HepG2 (cell line): ENCODE results near the gene LSM3. TPM values are rescaled to one million over a fixed set of nuclear protein-coding genes. Genes with fewer than 3 reads are reported as not detected.

Source experiments
- ATAC-seq: fragments of 200-7000 bp; cut with Tn5 transposase; 3 replicates; pipeline ENCODE4 v1.9.1; 2020; ENCODE audit warnings: mild to moderate bottlenecking, moderate library complexity
- BruUV-seq: library from RNA; stranded (reverse); fragments of 400-500 nt; replicated peaks from 2 replicates; lab custom pipeline; 2021; lab: Mats Ljungman, UMichigan
- CTCF ChIA-PET: fragments of 300-600 bp; formaldehyde crosslinking; extraction: SDS; loops from one replicate; lab custom pipeline; 2021; ENCODE audit warnings: low total read pairs, inconsistent platforms, low intra/inter-chr PET ratio; lab: Yijun Ruan, JAX
- POLR2A ChIA-PET: fragments of 350-600 bp; sonication (Branson Sonifier 250); formaldehyde crosslinking; loops from one replicate; lab custom pipeline; 2020; ENCODE audit warnings: antibody characterized with exemption, inconsistent platforms; lab: Yijun Ruan, JAX
- DNase-seq: peaks from one replicate; pipeline ENCODE4 v3.0.0-alpha.2; 2015; ENCODE audit warnings: low spot score
- FAIRE-seq: peaks from 3 replicates; lab custom pipeline; 2011; peaks lifted over from hg19 to GRCh38; lab: Jason Lieb, UNC
- H2AFZ ChIP-seq: one replicate; pipeline ENCODE4 v1.6.1; 2011; ENCODE audit warnings: low read length, inconsistent platforms
- H3K27ac ChIP-seq: fragments of 300-600 bp; 3 replicates; pipeline ENCODE4 v1.8.0; 2011; ENCODE audit warnings: mixed run types, mild to moderate bottlenecking, mixed read lengths, low read length, inconsistent platforms; ENCODE audit not compliant: insufficient read depth; ENCODE audit errors: extremely low read length
- H3K27me3 ChIP-seq, 2 experiments: fragments of 200-600 bp in 1 of 2; 2 replicates in 1 of 2; 3 replicates in 1 of 2; pipeline versions ENCODE4 v1.6.0 to v1.8.0; 2011; ENCODE audit warnings: low read length in 2 of 2, mild to moderate bottlenecking in 2 of 2, moderate library complexity in 2 of 2, inconsistent platforms in 1 of 2; ENCODE audit not compliant: insufficient read depth in 2 of 2, control insufficient read depth in 1 of 2
- H3K36me3 ChIP-seq, 2 experiments: fragments of 200-600 bp in 1 of 2; replicated peaks in 1 of 2; 2 replicates in 1 of 2; 3 replicates in 1 of 2; pipeline versions ENCODE4 v1.5.1 to v1.8.0; 2011; ENCODE audit warnings: low read length in 2 of 2, inconsistent platforms in 1 of 2; ENCODE audit not compliant: insufficient read depth in 2 of 2, control insufficient read depth in 1 of 2
- H3K4me1 ChIP-seq: 2 replicates; pipeline ENCODE4 v1.5.1; 2012; ENCODE audit warnings: low read length, inconsistent platforms; ENCODE audit not compliant: insufficient read depth
- H3K4me2 ChIP-seq: 2 replicates; pipeline ENCODE4 v1.6.0; 2011; ENCODE audit warnings: low read depth, low read length, inconsistent platforms
- H3K4me3 ChIP-seq, 3 experiments: fragments of 200-600 bp in 1 of 3; sonication (generic), shearing (Covaris generic) in 1 of 3; replicated peaks in 1 of 3; 2 replicates each; pipeline ENCODE4 v1.5.1; 2011 to 2016; ENCODE audit warnings: low read length in 3 of 3, inconsistent platforms in 2 of 3, low read depth in 2 of 3, mild to moderate bottlenecking in 2 of 3, control low read depth in 1 of 3, mixed read lengths in 1 of 3; ENCODE audit not compliant: insufficient read depth in 1 of 3
- H3K79me2 ChIP-seq: one replicate; pipeline ENCODE4 v1.6.1; 2011; ENCODE audit warnings: low read length, inconsistent platforms; ENCODE audit not compliant: insufficient read depth
- H3K9ac ChIP-seq: 2 replicates; pipeline ENCODE4 v1.6.0; 2011; ENCODE audit warnings: mild to moderate bottlenecking, low read depth, low read length, inconsistent platforms; ENCODE audit not compliant: insufficient read depth
- H3K9me3 ChIP-seq: 2 replicates; pipeline ENCODE4 v1.5.1; 2012; ENCODE audit warnings: mild to moderate bottlenecking, low read length
- H4K20me1 ChIP-seq: 2 replicates; pipeline ENCODE4 v1.6.0; 2011; ENCODE audit warnings: inconsistent platforms, mild to moderate bottlenecking, low read length, moderate library complexity; ENCODE audit not compliant: insufficient read depth
- ETV5 ChIP-seq: IDR thresholded peaks from 2 replicates; pipeline ENCODE4 v1.6.1; 2018; ENCODE audit warnings: missing biosample characterization, missing genetic modification reagents, inconsistent platforms, borderline replicate concordance
- GABPA ChIP-seq, 2 experiments: IDR thresholded peaks; 2 replicates each; pipeline ENCODE4 v1.6.1; 2011 to 2016; ENCODE audit warnings: low read depth in 2 of 2, low read length in 1 of 2, missing biosample characterization in 1 of 2, missing genetic modification characterization in 1 of 2
- GPN1 ChIP-seq: sonication (generic); formaldehyde crosslinking; IDR thresholded peaks from 2 replicates; pipeline ENCODE4 v1.5.1; 2020; ENCODE audit warnings: missing genetic modification reagents, borderline replicate concordance
- ZBTB46 ChIP-seq: sonication (generic); formaldehyde crosslinking; IDR thresholded peaks from 2 replicates; pipeline ENCODE4 v1.4.0; 2020; ENCODE audit warnings: mild to moderate bottlenecking, missing genetic modification reagents, borderline replicate concordance
- ZNF251 ChIP-seq: sonication (generic); formaldehyde crosslinking; IDR thresholded peaks from 2 replicates; pipeline ENCODE4 v1.9.0; 2021; ENCODE audit warnings: mild to moderate bottlenecking, missing genetic modification reagents
- ZNF335 ChIP-seq: sonication (generic); formaldehyde crosslinking; IDR thresholded peaks from 2 replicates; pipeline ENCODE4 v1.4.0; 2020; ENCODE audit warnings: missing genetic modification reagents
- ZNF547 ChIP-seq: sonication (generic); formaldehyde crosslinking; IDR thresholded peaks from 2 replicates; pipeline ENCODE4 v1.5.1; 2020; ENCODE audit warnings: mild to moderate bottlenecking, missing genetic modification reagents
- ZNF598 ChIP-seq: sonication (generic); formaldehyde crosslinking; IDR thresholded peaks from 2 replicates; pipeline ENCODE4 v1.5.1; 2020; ENCODE audit warnings: mild to moderate bottlenecking, missing genetic modification reagents, borderline replicate concordance
- ZNF784 ChIP-seq: sonication (generic); formaldehyde crosslinking; IDR thresholded peaks from 2 replicates; pipeline ENCODE4 v1.5.1; 2020; ENCODE audit warnings: missing genetic modification reagents, mild to moderate bottlenecking, borderline replicate concordance
- WGBS: methylation state at CpG from one replicate; pipeline ENCODE4 v1.1.6; 2017; ENCODE audit warnings: low lambda C conversion rate; 5-methylcytosine and 5-hydroxymethylcytosine counted together
- in situ Hi-C: cut with HindIII; loops from 2 replicates; pipeline ENCODE4 v1.10.0; 2017; ENCODE audit warnings: low pct_unique_long_range_greater_than_20kb; ENCODE audit not compliant: extremely low pct_ligation_motif_present
- intact Hi-C: fragments of 100-400 bp; cut with micrococcal nuclease; formaldehyde crosslinking; loops from one replicate; pipeline ENCODE4 v1.10.0; 2022; ENCODE audit not compliant: unreplicated experiment
- polyA plus RNA-seq, 8 experiments: library from polyadenylated mRNA; depleted of rRNA in 3 of 8; stranded (reverse) in 7 of 8; unstranded in 1 of 8; fragments of >200 nt; fragmentation: Illumina TruSeq in 4 of 8; extraction: Trizol in 4 of 8; gene quantifications; 2 replicates each; pipeline versions ENCODE4 v1.2.1 to v1.2.3, GENCODE V29; 2011 to 2016; ENCODE audit warnings: low read depth in 4 of 8, missing spikeins in 1 of 8, mixed read lengths in 1 of 8; ENCODE audit not compliant: insufficient read depth in 1 of 8
- total RNA-seq, 5 experiments: library from RNA; depleted of rRNA; stranded (reverse); fragments of >200 nt; fragmentation: Illumina TruSeq; extraction: Trizol; gene quantifications; 2 replicates each; pipeline ENCODE4 v1.2.3, GENCODE V29; 2016; ENCODE audit warnings: low read depth in 1 of 5
- TF ChIP-seq, protein P1 (sequence below): sonication (generic); formaldehyde crosslinking; IDR thresholded peaks from 2 replicates; pipeline ENCODE4 v1.8.0; 2022; ENCODE audit warnings: missing genetic modification reagents, low read depth, mild to moderate bottlenecking, borderline replicate concordance
- TF ChIP-seq, protein P2 (sequence below): sonication (generic); formaldehyde crosslinking; IDR thresholded peaks from 2 replicates; pipeline ENCODE4 v1.5.0; 2020; ENCODE audit warnings: mild to moderate bottlenecking, missing genetic modification reagents

The LSM3 gene
- total and polyA plus RNA-seq, 2 of the 13 experiments (the other 11 are each of a cell fraction or from before 2014, with no cell fraction given) = 5.1 to 19.4 TPM

DNA sequence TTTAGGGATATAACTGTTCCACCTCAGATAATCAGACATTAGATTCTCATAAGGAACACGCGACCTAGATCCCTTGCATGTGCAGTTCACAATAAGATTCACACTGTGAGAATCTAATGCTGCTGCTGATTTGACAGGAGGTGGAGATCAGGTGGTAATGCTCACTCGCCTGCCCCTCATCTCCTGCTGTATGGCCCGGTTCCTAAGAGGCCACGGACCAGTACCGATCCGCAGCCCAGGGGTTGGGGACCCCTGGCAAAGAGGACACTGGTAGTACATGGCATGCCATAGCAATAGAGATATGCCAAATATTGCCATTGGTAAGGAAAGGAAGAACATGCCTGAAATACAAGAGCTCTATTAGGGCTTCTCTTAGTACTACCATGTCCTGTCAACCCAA is 59.7 kb downstream of the LSM3 start:
- CTCF ChIA-PET = no interaction called here
- no peak for FAIRE-seq
- H3K9me3 ChIP-seq = peaks cover 8% of the 10 kb centered on the region; the same call in 1 of the 2 replicates
- H2AFZ ChIP-seq = no peak overlapping the region
- BruUV-seq = no TSS peak
- WGBS = 65% methylated on average over 4 of the region's 7 CpGs
- ATAC-seq = no peak
- H3K27ac ChIP-seq = no peak overlapping the region
- no peak overlapping the region for H3K4me2 ChIP-seq
- in situ Hi-C loops = no loop called here
- H3K4me3 ChIP-seq = no peak overlapping the region
- TF ChIP-seq ZNF335 (CRISPR knock-in tag) (no peak), ZNF547 (CRISPR knock-in tag) (no peak), ZNF598 (CRISPR knock-in tag) (no peak), GABPA (IDR thresholded peaks at IDR 0.05; ENCODE audit: low read depth, low read length) (no peak), GABPA (CRISPR knock-in tag; IDR thresholded peaks at IDR 0.05; ENCODE audit: low read depth) (no peak), ZBTB46 (CRISPR knock-in tag) (no peak), ZNF784 (CRISPR knock-in tag) (no peak), GPN1 (no peak), ZNF251 (no peak), ETV5 (CRISPR knock-in tag) (no peak)
- TF ChIP-seq, protein P1, sequence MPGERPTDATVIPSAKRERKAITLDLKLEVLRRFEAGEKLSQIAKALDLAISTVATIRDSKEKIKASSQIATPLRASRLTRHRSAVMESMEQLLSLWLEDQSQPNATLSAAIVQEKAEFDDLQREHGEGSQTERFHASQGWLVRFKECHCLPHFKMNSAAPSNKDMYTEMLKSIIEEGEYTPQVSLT (CRISPR knock-in tag) = no peak
- TF ChIP-seq, protein P2, sequence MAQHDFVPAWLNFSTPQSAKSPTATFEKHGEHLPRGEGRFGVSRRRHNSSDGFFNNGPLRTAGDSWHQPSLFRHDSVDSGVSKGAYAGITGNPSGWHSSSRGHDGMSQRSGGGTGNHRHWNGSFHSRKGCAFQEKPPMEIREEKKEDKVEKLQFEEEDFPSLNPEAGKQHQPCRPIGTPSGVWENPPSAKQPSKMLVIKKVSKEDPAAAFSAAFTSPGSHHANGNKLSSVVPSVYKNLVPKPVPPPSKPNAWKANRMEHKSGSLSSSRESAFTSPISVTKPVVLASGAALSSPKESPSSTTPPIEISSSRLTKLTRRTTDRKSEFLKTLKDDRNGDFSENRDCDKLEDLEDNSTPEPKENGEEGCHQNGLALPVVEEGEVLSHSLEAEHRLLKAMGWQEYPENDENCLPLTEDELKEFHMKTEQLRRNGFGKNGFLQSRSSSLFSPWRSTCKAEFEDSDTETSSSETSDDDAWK (CRISPR knock-in tag) = no peak
- TF ChIP-seq, all 625 proteins: peak for 0
- peaks cover 1 to 6% of the 10 kb centered on the region in 2 experiments; a peak in 1 of 5 replicates for H3K27me3 ChIP-seq
- POLR2A ChIA-PET = no interaction called here
- H4K20me1 ChIP-seq = no peaks in the 10 kb centered on the region
- no peaks in the 10 kb centered on the region for H3K79me2 ChIP-seq
- intact Hi-C loops = no loop called here
- no peak overlapping the region for H3K9ac ChIP-seq
- no peak for DNase-seq
- peaks cover 15% of the 10 kb centered on the region for H3K4me1 ChIP-seq
- H3K36me3 ChIP-seq = no peaks in the 10 kb centered on the region
